ENCODE results near the gene DNAJC28. TPM values are rescaled to one million over a fixed set of nuclear protein-coding genes. Genes with fewer than 3 reads are reported as not detected.

DNAJC28 gene
- total RNA-seq, 1 experiment from 2014 or later, result 3.4 TPM

DNA sequence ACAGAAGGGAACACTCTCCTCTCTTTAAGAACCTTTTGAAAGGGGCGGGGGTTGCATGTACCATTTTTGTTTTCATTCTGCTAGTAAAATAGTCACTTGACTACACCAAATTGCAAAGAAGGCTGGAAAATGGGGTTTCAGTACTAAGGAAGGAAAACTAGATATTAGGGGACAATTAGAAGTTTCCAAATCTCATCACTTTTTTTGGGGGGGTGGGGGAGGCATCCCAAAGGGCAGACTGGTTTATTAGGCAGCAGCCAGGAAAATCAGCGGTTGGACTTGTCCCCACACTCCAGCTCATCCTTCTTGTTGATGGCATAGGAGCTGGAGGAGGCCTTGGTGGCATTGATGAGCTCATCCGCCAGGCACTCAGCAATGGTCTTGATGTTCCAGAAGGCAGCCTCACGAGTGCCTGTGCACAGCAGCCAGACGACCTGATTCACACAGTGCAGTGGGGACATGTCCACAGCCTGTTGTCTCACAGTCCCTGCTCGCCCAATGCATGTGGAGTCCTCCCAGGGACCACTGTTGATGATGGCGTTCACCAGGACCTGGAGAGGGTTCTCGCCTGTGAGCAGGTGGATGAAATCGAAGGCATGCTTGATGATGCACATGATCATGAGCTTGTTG is 10.1 kb downstream of the DNAJC28 start:
- no peak overlapping the region for H3K4me2 ChIP-seq (ENCODE audit: insufficient read depth, insufficient read length, low read length)
- Mint-ChIP-seq H3K9me3 (no peaks in the 10 kb centered on the region), H3K4me1 (peaks cover 6 to 8% of the 10 kb centered on the region in 2 experiments), H3K4me3 (peak overlapping the region; percentile 83 to 95; a peak in 4 of 5 replicates), H3K36me3 (ENCODE audit: insufficient read depth in 1 of 3, low read depth in 3 of 3) (no peaks in the 10 kb centered on the region; a peak in 2 of 7 replicates), H3K27ac (no peak overlapping the region), H3K27me3 (ENCODE audit: low read depth) (peaks cover 2% of the 10 kb centered on the region; the same call in 1 of the 2 replicates)
- H2BK15ac ChIP-seq (ENCODE audit: low read depth, low read length), result no peak overlapping the region
- no peak overlapping the region for H2AFZ ChIP-seq (ENCODE audit: low read length)
- no peak overlapping the region for H3K18ac ChIP-seq (ENCODE audit: insufficient read length, low read depth, low read length)
- peaks cover 2% of the 10 kb centered on the region; the same call in 1 of the 2 replicates for H3K4me1 ChIP-seq (ENCODE audit: insufficient read depth, low read length)
- DNase-seq, result no peak
- no peak overlapping the region for H2AK5ac ChIP-seq (ENCODE audit: insufficient read length, low read length)
- no peak overlapping the region for H3T11ph ChIP-seq (ENCODE audit: low read length)
- H3K79me1 ChIP-seq (ENCODE audit: insufficient read depth, low read depth, low read length, poor library complexity, severe bottlenecking), result peaks cover 2% of the 10 kb centered on the region
- H4K20me1 ChIP-seq (ENCODE audit: control insufficient read depth, insufficient read depth, insufficient read length), result no peaks in the 10 kb centered on the region
- H2BK20ac ChIP-seq (ENCODE audit: low read depth, low read length, poor library complexity, severe bottlenecking), result no peak overlapping the region
- H3K79me2 ChIP-seq (ENCODE audit: insufficient read depth, low read length), result no peaks in the 10 kb centered on the region
- H3K14ac ChIP-seq (ENCODE audit: insufficient read depth, low read length), result no peak overlapping the region
- no peak overlapping the region for H3K4ac ChIP-seq (ENCODE audit: low read depth, low read length)
- H3K9me3 ChIP-seq (ENCODE audit: control insufficient read depth, low read depth, low read length), result no peaks in the 10 kb centered on the region
- no peak overlapping the region for H3K9ac ChIP-seq (ENCODE audit: extremely low read depth, insufficient read length, low read length)
- TF ChIP-seq, protein P1, sequence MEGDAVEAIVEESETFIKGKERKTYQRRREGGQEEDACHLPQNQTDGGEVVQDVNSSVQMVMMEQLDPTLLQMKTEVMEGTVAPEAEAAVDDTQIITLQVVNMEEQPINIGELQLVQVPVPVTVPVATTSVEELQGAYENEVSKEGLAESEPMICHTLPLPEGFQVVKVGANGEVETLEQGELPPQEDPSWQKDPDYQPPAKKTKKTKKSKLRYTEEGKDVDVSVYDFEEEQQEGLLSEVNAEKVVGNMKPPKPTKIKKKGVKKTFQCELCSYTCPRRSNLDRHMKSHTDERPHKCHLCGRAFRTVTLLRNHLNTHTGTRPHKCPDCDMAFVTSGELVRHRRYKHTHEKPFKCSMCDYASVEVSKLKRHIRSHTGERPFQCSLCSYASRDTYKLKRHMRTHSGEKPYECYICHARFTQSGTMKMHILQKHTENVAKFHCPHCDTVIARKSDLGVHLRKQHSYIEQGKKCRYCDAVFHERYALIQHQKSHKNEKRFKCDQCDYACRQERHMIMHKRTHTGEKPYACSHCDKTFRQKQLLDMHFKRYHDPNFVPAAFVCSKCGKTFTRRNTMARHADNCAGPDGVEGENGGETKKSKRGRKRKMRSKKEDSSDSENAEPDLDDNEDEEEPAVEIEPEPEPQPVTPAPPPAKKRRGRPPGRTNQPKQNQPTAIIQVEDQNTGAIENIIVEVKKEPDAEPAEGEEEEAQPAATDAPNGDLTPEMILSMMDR (conservative IDR thresholded peaks at IDR 0.05), result no peak
- no peak overlapping the region for H2BK5ac ChIP-seq (ENCODE audit: insufficient read length, low read length)
- H3K56ac ChIP-seq (ENCODE audit: insufficient read length, low read depth, low read length), result no peak overlapping the region
- no peak overlapping the region for H4K91ac ChIP-seq (ENCODE audit: insufficient read length, low read depth, low read length)
- H3K23me2 ChIP-seq (ENCODE audit: insufficient read length, low read depth, low read length, poor library complexity, severe bottlenecking), result peaks cover 20% of the 10 kb centered on the region
- H3K23ac ChIP-seq (ENCODE audit: insufficient read length, low read depth, low read length), result no peak overlapping the region
- no CpG with 5 or more reads among the region's 9 CpGs for WGBS (ENCODE audit: extremely low coverage, insufficient read length, low lambda C conversion rate)
- H2BK12ac ChIP-seq (ENCODE audit: insufficient read length, low read depth, low read length), result no peak overlapping the region
- no peak overlapping the region for H4K8ac ChIP-seq (replicated peaks; ENCODE audit: insufficient read length, low read depth, low read length)
- H2BK120ac ChIP-seq (ENCODE audit: low read depth, low read length, poor library complexity, severe bottlenecking), result no peak overlapping the region
- no peak overlapping the region for H4K5ac ChIP-seq (ENCODE audit: insufficient read length, low read depth, low read length)
- H3K27me3 ChIP-seq (ENCODE audit: insufficient read depth, low read length), result no peaks in the 10 kb centered on the region
- H3K27ac ChIP-seq (ENCODE audit: insufficient read length, low read depth, low read length), result no peak overlapping the region
